Limb (tissue), 2 donors: ENCODE data around the gene ACVR1B.

Experiments used
- DNase-seq, 2 donors: peaks; one replicate each; pipeline ENCODE4 v3.0.0-alpha.2; 2016; ENCODE audit errors: extremely low spot score in 2 of 2

Gene ACVR1B

DNA sequence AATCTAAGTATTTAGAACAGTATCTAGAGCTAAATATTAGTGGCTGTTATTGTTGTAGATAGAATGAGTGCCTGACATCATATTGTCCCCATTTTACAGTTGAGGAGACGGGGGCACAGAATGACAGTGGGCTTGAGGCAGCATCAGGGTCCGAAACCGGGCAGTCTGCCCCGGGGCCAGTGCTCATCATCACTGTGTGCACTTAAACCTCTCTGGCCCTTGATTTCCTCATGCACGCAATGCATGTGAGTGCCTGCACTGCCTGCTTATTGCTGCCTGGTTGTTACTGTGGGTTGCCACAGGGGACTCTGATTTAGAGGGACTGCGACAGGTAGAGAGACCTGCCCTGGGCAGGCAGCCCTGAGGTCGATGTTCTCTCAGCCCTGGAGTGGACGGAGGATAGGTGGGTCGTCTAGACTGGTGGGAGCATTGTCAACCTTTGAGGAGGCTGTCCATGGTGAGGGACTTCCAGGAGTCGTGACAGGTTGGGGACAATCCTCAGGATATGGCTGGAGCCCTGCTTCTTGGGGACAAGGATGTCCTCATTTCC, 34.4 kb upstream of the ACVR1B start:
- DNase-seq = no peak

DNA sequence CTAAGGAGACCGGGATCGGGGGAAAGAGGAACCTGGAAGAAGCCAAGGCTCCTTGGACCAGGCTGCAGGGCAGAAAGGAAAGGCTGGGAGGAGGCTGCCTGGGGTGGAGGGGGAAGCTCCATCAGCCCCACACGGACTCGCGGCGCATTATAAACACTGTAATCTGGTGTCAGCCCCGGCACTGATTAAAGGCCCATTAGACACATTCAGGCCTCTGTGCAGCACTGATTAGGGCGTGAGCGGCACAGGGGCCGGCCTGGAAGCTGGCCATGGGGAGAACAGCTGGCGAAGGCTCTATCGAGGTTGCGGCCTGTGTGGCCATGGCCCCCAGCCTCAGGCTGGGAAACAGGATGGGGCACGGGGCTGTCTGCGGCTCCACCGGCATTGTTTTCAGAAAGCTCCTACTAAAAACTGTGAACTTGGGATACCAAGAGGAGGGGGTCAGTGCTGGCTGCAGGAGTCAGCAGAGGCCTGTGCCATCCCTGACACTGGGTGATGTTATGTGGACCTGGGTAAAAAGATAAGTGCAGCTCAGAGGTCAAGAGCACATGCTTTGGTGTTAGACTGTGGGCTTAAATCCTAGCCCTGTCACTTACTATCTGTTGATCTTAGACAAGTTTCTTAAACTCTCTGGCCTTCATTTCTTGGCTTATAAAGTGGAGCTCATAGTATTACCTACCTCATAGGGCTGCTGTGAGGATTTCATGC, 33.6 kb upstream of the ACVR1B start:
- no peak for DNase-seq

DNA sequence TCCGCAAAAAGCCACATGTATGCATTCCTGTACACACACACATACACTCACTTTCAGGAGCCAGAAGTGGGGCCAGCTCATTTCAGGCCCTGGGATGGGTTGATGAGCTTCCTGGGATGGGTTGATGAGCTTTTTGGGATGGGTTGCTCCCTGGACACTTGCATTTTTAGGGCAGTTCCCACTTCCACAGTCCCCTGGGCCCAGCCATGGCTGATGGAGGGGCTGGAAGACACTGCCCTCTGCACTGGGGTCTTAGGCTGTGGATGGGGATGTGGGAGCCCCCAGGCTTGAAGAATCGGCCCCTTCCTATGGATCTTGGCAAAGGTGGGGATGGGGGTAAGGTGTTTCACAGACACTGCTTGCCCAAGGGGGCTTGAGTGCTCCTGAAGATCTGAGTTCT, 31.5 kb upstream of the ACVR1B start:
- DNase-seq = no peak

DNA sequence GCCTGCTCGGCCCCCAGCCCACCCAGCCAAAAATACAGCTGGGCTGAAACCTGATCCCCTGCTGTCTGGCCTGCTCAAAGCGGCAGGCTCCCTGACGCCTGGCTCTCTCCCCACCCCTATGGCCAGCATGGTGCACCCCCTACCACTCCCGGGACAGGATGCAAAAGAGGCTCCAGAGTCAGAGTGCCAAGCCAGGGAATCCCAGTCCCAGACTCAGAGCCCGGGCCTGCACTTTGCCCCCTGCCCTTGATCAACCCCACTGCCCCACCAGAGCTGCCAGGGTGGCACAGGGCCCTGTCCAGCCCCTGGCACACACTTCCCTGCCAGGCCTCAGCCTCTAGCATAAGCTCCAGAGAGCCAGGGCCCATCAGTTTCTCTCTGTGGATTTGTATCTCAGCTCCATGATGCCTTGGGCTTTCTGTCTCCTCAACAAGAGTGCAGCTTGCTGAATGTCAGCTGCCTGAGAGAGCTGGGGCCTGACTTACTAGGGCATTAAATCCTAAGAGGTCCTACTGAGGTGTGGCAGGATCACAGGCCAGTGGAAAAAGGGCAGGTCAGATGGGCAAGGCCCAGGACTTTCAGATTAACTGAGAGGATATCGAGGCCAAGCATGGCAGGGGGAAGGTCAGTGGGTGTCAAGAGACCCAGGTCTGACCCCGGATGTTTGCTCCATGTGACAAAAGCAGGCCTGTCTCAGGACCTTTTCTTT, 30.3 kb upstream of the ACVR1B start:
- peak in 1 of 2 donors; percentile 64 for DNase-seq

DNA sequence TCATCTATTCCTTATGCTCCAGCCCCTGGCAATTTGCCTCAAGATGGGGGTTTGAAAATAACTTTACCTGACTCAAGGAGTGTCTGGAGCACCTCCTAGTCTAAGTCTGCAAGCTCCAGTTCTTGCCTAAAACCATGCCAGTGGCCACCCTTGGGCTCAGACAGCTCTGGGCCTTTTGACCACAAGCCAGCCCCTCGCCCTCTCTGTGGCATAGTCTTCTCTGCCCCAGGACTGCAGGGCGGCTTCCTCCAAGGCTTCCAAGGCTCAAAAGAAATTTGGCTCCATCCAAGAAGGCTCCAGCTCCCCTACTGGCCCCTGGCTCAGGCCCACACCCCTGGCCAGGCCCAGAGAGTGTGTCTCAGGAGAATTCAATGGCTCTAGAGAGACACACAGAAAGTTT, 29.4 kb upstream of the ACVR1B start:
- no peak for DNase-seq

DNA sequence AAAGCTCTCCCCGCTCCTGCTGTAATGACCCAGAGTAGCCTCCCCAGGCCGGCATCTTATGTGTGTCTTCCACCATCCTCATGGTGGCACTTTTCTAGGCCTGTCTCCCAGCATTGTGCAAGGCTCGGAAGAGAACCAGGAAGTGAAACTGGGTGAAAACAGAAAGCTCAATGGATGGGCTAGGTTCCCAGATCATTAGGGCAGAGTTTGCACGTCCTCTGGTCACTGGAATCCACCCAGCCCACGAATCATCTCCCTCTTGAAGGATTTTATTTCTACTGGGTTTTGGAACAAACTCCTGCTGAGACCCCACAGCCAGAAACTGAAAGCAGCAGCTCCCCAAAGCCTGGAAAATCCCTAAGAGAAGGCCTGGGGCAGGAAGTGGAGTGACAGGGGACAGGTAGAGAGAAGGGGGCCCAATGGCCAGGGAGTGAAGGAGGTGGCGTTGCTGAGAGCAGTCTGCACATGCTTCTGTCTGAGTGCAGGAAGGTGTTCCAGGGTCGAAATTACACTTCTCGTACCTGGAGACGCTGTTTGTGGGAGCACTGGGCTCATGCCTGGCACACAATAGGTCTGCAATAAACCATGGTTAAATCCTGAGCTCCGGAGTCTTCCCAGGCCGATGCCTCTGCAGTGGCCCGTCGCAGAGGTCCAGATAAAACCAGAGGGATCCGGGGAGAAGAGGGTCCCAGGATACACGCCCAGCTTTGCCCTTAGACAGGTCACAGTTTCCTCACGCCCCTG, 28.6 kb upstream of the ACVR1B start:
- DNase-seq = no peak

DNA sequence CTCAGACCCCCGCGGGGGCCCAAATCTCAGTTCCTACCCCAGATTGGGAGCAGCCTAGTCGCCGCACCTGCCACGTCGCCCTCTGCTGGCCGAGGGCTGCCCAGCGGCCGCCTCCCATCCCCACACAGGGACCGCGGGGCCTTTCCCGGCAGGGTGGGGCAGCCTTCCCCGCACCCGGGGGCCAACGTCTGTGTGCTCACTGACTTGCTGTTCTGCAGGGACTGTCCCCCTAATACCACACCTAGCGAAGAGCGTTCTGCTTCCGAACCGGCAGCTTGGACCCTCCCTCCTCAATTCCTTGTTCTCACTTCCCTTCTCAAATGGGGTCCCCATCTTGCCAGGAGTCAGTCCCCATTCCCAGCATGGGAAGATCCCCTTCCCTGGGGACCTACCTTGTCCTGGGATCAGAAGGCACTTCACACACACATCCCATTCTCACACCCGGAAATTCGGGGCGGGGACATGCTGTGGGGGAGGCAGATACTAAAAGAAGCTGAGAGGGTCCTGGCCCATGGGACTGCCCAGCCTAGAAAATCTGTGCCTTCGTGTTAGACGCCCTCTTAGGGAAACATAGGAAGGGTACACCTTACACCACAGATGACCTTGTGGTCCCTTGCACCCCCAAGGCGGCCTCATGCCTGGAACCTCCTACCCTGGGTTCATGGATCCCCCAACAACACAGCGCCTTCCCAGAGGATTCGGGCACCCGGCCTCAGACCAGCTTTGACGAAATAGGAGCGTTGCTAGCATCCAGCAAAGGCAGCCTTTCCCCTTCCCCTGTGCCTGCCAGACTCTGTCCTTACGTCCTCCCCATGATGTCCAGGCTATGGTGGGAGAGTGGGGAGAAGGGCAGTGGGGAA, 27.8 kb upstream of the ACVR1B start:
- peak in 1 of 2 donors; percentile 72 for DNase-seq

DNA sequence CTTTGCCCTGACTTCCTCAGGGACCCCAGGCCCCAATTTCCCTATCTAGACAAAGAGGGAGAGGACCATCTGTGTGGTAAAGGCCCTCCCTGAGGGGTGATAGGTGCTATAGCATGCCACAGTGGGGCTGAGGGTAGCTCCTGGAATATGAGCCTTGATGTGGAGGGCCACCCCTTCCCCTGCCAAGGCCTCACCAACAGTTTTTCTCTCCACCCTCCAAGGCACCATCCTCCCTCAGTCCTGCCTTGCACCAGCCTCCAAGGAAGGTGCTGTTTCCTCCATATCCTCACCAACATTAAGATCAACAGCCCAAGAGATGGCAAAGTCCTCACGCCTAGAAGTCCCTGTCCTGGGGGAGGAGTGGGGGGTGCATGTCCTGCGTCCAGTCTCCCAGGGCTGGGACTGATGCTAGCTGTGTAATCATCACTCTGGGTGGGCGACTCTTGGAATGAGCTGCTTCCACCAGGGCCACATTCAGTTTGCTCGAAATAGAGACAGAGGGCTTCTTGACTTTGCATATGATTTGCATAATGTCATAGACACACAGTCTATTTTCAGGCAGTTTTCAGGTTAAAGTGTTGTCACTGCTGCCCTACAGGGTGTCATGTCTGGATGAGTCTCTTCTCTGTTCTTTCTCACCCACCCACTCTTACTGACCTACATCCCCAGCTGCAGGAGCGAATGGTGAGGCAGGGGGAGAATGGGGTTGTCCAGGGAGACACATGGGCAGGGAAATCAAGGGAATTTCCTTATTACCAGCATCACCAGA, 26.8 kb upstream of the ACVR1B start:
- DNase-seq = no peak

DNA sequence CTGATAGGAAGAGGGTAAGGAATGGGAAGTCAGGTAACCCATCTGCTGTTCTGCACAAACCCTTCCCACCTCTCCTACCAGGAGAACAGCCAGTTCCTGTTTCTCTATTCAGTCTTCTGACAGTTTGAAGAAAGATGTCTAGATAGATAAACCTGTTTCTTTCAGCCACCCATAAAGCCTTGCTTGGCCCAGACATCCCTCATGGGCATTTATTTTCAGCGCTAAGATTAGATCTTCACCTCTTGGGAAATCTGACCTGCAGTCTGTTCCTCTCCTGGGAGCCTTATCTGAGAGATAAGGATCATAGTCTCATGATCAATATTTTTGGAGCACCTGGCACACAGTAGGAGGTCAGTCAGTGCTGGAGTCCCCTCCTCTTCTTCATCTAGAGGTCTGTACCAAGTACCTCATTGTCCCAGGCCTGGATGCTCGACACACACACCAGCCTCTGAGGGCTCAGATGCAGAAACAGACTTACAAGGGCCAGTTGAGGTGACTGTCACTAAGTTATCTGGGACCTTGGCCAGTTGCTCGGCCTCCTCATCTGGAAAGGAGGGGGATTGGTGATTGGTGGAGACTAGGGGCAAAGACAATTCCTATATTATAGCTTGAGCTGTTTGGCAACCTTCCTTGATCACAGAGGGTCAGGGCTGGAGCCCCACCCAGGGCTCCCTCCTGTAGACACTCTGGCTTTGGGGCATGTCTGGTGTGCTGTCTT, 26.0 kb upstream of the ACVR1B start:
- DNase-seq = no peak

DNA sequence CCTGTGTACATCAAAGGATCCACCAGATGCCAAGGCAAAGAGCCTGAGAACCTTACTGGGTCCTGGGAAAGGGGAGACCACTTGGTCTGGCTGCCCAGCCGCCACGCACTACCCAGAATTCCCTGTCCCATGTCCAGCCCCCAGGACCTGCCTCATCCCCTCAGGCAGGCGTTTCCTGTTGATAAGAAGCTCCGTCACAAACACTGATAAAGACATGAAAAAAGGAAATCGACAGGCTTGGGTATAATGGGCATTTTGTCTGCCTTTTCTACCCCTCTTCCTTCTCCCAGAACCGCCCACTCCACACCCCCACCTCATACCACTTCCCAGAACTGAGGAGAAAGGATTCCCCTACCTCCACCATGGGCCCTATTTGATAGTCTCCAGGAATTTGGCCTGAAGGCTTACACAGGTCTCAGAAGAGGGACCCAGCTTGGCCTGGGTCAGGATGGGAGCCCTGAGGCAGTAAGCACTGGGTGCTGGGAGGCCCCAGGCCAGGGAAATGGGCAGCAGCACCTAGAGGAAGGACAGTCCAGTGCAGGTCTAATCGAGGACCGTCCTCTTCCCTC, 25.4 kb upstream of the ACVR1B start:
- peak in 1 of 2 donors; percentile 20 for DNase-seq

DNA sequence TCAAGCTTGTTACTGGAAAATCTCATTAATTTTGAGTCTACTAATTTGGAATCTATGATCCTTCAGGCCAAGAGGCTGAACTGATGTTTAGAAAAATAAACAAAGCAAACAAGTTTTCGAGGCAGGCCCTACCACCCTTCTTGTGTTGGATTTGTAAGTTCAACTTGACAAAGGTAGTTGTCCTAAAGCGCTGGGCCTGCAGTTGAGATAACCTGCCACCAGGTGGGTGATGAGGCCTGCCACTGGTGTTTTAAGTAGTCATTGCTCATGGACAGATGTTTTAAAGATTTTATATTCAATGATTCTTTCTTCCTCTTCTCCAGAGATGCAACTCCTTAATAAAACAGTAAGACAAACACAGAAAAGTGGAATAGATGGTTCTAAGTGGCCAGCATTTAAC, 24.8 kb upstream of the ACVR1B start:
- peak in 1 of 2 donors; percentile 1 for DNase-seq

DNA sequence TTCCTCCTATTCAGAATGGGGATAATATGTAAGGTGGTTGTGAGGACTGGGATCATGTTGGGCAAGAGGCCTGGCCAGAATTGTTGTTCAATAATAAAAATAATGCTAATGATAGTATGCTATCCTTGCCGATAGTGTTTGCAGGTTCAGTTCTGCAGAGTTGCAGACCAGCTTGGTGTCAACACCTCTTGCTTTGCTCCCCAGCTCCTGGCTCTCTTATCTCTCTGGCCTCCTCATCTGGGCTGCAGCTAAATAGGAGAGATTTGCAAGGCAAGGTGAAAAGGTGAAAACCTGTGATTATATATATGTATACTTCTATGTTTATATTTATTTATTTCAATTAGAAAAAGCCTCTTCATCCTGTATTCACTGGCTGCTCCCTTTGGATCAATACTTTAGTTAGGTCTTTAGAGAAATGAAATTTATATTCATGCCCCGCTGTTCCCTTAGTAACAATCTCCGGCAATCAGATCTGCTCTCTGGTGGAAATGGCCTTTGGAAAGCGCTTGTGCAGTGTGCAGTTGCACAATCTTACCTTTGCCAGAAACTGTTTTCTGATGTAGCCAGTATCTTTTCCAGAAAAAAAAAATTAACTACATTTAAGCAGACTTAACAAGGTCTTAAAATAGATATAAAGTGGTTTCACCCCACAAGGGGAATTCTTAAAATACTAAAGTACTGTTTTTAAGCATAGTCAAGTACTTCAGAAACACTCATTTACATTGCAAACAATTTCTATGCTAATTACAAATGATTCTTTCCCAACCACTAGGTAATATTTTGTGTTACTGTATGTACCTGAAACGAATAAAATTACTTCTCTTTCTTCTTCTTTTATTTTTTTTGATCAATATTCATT, 19.1 kb upstream of the ACVR1B start:
- DNase-seq = no peak

DNA sequence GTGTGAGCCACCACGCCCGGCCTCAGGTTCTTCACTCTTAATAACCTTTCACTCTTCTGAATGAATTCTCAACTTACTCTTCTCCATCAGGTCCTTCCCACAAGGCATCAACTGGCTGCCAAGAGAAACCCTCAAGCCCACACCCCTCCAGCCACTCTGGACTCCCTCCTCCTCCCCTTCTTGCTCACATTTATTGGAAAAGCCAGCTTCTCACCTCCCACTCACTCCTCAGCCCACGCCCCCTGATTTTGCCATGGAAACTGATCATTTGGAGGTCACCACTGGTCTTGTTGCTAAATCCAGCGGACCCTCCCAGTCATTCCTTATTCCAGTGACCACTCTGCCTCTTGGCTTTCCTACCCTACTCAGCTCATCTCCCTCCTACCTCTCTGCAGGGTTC, 17.4 kb upstream of the ACVR1B start:
- no peak for DNase-seq

DNA sequence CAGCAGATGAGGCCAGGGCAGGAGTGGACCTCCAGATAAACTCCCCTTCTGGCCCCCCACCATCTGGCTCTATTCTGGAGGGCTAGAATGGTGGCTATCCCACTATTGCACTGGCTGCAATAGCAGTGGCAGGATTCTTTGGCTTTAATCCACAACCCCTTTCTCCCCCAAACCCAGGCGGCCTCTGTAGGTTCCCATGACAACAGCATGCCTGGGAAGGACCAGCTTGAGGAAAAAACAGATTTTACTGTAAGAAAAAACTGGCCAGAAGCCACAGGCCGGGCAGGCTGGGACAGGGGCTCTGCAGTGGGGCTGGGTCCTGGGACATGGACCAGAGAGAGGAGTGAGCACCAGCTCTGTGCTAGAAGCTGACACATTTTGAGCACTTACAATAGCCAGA, 13.6 kb upstream of the ACVR1B start:
- peak in 1 of 2 donors; percentile 61 for DNase-seq

DNA sequence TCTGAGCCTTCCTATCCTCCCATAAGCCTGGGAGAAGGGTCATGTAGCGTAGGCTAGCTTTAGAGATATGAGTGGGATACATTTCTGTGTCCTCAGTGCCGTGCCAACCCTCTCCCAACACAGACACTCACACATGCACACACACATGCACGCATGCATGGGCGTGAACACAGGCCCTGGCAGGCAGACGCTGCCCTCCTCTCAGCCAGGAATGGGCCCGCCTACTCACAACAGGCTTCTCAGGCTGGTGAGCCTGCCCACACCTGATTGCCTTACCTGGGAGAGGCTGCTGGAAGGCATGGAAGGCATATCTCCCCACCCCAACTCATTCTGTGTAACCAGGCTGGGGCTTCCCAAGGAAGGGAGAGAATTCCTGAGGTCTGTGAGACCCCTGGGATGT, 12.8 kb upstream of the ACVR1B start:
- DNase-seq = no peak

DNA sequence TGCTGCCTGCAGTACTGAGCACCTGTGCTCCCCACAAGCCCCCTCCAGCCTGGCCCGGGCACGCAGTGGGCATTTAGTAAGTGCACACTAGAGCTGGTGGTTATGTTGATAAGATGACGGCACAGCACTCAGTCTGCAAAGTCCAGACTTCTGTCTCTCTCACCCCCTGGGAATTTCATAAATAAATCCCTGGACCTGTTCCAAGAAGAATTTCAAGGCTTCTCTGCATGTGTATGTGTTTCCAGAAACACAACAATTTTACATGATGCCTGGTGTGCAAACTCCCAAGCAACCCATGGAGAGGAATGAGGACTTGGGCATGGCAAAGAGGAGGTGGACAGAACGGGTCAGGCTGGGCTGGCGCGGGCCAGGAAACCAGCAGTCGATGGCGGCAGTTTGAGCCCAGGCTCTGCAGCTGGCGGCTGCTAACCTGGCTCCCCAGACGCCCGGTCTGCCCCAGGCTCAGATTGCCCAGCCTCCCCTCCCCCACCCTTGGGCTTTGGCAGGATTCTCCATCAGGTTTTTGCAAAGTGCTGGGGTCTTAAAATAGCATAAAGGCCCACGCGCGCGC, 10.4 kb upstream of the ACVR1B start:
- DNase-seq = peak in 1 of 2 donors; percentile 70

DNA sequence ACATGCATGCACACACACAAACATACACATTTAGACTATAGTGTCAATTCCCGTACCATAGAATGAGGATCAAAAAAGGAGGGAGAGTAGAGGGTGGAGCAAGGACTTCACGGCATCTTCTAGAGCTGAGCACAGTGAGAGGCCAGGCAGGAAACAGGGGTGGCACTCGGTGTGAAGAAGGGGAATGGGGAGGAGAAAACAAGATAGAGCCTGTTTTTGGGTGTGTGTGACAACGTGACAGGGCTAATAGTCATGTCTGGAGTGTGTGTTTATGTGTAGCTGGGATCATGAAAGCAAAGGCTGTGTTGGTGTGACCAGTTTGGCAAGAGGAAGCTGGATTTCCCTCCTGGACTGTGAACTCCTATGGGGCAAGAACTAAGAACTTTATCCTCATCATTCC, 9.9 kb upstream of the ACVR1B start:
- DNase-seq = no peak

DNA sequence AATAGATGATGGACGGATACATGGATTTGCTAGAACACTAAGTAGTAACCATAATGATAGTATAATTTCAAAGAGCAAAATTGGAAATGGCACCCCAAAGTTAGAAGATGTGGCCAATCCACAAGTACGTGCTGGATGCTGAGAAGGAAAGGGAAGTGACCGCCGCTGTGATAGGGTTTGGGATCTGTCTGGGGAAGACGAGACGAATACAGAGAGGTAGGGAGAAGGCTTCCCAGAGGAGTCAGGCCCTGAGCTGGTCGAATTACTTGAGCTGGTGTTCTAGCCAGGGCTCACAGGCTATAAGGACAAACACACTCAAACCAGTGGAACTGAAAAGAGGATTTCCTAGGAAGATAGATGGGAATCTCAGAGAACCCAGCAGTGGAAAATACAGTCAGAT, 9.4 kb upstream of the ACVR1B start:
- DNase-seq = no peak
